Measurements from ENCODE around the gene PITX1.
A peak's percentile ranks its signal among the peaks of the same experiment; 100 is the strongest.

DNA sequence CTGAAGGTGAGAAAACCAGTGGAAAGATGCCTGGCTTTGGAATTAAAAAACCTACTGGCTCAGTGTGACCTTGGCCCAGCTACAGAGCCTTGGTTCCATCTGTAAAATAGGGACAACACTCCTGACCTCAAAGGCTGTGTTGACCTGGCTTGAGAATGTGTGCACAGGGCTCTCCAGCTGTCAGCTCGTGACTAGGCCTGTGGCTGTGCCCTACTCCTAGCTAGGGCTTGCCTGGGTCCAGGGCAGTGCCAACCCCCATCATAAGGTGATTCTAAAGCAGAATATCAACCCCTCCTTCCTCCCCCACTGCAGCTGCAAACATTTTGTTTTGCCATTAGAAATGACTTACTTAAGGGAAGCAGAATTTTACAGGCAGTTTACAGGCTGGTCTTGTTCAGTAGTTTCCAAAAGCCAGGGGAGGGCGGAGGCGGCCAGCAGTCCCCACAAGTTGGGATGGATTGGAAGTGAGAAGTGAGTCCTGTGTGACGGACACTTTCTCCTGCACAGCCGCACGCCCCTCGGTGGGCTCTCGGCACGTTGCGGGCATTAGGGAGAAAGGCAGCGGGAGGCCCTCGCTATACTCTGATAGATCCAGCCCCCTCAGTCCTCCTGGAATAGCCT, 7.3 kb downstream of the PITX1 start:
- TF ChIP-seq, protein P1, sequence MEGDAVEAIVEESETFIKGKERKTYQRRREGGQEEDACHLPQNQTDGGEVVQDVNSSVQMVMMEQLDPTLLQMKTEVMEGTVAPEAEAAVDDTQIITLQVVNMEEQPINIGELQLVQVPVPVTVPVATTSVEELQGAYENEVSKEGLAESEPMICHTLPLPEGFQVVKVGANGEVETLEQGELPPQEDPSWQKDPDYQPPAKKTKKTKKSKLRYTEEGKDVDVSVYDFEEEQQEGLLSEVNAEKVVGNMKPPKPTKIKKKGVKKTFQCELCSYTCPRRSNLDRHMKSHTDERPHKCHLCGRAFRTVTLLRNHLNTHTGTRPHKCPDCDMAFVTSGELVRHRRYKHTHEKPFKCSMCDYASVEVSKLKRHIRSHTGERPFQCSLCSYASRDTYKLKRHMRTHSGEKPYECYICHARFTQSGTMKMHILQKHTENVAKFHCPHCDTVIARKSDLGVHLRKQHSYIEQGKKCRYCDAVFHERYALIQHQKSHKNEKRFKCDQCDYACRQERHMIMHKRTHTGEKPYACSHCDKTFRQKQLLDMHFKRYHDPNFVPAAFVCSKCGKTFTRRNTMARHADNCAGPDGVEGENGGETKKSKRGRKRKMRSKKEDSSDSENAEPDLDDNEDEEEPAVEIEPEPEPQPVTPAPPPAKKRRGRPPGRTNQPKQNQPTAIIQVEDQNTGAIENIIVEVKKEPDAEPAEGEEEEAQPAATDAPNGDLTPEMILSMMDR (IDR thresholded peaks at IDR 0.05): no peak
- peak in 1 of 4 donors; percentile 24 for TF ChIP-seq POLR2A (IDR thresholded peaks at IDR 0.05)
